Stimulated activated CD8-positive, alpha-beta memory T cell treated with anti-CD3 and anti-CD28 coated beads, Interleukin-7, amount 100 ng/mL, for 1 hour (primary cell): Measurements from ENCODE around the gene MSI1.

Source experiments
- DNase-seq, 2 donors: peaks; one replicate each; pipeline ENCODE4 v3.0.0-alpha.2; 2020; ENCODE audit warnings: low read depth in 2 of 2

Gene MSI1

DNA sequence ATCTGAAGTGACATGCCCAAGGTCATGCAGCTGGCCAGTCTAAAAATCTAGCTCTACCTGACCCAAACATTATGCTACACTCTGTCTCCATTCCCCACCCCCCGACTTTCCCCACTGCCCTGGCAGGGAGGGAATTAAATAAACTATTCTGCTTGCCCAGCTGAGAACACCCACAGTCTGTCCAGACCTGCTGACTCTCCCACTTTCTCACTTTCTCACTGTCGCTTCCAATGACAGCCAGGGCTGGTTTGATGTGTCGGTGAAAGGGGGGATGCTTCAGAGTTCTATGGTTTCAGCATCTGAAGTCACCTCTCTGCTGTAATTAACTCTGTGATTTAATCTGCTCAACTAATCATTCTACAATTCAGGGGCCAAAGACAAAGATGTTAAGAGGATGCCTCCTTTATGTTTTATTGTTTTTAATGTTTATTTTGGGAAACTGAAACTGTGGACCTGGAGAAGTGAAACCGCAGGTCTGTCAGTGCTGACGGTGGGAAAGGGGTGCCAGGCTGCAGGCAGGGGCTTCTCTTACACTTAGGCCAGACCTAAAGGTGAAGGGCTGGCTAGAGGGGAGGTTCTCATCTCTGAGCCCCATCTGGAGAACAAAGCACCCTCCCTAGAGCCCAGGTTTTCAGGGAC lies 8.1 kb upstream of the MSI1 start:
- DNase-seq: no peak

DNA sequence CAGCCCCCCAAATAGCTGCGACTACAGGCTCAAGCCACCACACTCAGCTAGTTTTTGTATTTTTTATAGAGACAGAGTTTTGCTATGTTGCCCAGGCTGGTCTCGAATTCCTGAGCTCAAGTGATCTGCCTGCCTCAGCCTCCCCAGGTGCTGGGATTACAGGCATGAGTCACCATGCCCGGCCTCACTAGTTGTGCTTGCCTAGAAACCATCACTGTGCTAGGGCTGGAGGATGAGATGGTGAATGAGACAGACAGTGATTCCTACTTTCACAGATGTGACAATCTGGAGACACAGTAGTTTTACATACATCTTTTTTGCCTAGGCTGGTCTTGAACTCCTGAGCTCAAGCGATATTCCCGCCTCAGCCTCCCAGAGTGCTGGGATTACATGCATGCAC lies 7.5 kb upstream of the MSI1 start:
- DNase-seq: no peak

DNA sequence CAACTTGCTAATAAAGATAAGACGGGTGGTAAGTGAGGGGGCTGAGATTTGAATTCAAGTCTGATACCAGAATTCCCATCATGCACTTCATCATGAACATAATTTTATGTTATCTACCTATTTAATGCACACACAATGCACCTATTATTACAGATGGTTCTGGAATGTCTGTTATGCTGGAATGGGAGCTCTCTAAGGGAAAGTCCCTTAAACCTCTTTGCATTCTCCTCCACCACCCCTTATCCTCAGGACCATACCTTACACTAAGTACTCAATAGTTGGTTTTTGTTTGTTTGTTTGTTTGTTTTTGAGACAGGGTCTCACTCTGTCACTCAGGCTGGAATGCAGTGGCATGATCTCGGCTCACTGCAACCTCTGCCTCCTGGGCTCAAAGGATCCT lies 7.0 kb upstream of the MSI1 start:
- no peak for DNase-seq

DNA sequence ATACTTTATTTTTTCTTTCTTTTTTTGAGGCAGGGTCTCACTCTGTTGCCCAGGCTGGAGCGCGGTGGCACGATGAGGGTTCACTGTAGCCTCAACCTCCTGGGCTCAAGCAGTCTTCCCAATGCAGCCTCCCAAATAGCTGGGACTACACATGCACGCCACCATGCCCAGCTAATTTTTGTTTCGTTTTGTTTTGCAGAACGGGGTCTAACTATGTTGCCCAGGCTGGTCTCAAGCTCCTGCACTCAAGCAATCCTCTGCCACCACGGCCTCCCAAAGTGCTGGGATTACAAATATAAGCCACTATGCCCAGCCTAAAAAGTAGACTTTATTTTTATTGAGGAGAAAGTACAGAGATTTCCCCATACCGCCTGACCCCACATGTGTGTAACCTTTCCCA lies 4.7 kb upstream of the MSI1 start:
- no peak for DNase-seq

DNA sequence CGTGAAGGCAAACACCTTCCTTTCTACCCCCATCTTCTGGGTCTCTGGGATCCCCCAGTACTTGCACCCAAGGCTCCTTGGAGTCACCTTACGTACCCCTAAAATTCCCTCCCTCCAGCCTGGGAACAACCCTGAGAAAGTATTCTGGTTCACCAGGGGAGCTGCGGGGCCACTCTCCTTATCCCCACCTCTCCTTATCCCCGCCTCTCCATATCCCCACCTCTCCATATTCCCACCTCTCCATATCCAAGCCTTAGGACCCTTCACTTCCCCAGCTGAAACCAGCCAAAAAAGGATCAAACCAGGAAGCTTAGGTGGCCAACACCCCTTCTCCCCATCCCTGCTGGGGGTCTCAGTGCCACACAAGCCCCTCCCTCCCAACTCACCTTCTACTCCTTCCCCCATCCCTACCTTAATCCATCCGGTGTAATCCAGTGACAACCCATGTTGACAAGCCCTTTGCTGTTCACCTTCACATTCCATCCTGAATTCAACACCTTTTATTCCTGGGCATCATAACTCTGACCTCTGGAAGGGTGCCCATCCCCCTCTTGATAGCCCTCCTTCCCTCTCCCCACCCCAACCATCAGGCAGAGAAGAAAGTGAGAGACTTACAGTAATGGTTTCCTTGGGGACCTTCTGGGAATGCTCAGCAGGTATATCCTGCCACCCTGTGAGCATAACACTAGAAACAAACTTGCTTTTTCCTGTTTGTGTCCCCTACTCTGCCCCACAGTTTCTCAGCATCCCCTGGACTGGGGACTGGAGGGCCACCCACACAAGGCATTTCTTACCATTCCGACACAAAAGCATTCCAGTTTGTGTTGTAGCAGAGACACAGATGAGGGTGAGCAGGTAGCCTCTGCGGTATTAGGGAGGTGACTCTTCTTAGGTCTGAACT lies 1.6 kb upstream of the MSI1 start:
- no peak for DNase-seq

DNA sequence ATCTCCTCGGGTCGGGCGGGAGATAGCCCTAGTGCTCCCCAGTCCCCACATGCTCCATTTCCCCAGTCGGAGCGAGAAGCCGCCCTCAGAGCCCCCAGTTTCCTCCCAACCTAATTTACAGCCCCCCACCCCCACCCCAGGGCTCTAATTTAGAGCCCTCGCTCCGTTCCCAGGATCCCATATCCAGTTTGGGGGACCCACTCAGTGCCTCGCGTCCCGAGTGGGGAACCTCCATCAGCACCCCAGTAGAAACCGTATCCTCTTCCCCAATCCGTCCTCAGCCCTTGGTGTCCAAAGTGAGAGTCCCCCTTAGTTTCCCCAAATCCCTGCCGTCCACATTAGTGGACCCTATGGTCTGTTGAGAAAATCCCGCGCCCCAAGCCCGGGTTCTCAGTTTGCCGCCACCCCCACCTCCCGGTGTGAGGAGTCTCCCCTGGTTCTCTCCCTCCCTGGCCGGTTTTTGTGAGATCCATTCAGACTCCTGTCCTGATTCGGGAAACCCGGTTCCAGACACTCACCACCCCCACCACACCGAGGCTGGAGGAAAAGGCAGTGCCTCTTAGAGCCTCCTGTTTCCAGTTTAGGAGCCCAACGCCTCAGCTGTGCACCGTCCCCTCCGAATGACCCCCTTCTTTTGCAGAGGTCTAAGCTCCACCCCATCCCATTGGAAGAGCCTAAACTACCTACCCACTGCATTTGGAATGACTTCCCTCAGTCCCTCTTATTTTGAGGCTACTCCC lies 809 bp upstream of the MSI1 start:
- DNase-seq: no peak

DNA sequence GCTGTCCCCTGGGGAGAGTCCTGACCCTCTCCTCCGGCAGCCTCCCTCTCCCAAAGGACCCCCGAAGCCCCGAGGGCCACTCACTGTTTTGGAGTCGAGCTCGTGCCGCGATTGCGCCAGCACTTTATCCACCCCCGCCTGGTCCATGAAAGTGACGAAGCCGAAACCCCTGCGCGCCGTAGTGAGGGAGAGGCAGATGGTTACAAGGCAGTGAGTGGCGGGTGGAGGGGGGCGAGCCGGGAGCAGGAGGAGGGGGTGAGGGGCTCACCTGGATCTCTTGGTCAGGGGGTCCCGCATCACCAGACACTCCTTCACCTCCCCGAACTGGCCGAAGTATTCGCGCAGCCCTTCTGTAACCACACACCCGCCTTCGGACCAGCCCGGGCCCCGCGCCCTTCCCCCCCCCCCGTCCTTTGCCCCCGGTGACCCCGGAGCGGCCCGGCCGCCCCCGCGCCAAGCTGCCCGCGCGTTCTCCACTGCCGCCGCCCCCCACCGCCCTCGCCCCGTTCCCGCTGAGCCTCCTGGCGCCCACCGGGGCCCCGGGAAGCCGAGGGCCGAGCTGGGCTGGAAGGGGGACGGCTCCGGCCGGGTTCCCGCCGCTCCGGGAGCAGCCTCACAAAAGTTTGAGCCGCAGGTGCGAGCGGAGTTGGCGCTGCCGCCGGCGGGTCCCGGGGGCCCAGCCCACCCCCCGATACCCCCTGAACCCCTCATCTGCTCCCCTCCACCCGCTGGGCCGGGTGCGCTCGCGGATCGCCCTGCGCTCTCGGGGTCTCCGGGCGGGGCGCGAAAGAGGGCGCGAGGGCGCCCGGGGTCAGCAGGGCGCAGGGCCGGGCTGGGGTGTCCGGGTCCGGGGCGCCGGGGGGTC lies 808 bp downstream of the MSI1 start:
- no peak for DNase-seq

DNA sequence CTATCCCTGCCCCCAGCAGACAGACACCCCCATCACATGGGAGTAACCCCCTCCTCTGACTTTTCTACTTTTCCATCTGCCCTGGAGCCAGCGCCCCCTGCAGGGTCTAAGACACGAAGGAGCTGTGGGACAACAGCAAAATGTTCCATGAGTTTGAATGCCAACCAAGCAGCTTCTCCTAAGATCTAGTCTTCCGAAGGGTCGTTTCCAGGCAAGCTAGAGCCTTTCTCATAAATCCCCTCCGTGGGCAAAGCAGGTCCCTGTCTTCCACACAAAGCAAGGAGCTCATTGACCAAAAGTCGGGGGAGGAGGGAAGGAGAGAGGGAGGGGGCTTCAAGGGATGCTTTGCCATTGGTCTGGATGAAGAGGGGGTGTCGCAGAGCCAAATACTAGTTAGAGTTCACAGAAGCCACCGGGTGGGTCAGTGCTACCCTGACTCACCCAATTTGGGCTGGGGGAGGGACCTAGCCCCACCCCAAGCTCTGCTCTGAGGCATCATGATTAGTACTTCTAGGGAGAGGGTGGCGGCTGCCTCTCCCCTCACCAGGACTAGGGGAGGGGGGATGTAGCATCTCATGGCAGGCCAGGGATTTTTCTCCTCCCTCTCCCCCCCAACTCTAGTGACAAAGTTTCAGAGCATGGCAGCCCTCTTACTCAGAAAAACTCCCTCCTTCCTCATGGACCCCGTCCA lies 1.6 kb downstream of the MSI1 start:
- DNase-seq: no peak

DNA sequence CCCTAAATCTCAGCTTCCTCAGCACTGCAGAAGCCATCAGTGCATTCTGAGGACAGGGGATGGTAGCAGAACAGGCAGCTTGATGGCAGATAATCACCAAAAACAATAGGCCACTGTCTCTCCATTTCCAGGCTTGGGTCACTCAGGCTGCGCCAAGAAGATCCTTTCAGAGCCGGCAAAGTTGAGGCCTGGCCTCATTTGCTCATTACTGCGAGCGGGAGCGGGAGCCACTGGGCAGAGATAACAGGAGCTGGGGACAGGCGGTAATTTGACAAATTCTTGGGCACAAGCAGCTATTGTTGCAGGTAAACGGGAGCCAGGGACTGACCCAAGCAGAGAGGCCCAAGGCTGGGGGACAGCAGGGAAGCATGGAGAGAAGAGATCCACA lies 2.1 kb downstream of the MSI1 start:
- DNase-seq: no peak

DNA sequence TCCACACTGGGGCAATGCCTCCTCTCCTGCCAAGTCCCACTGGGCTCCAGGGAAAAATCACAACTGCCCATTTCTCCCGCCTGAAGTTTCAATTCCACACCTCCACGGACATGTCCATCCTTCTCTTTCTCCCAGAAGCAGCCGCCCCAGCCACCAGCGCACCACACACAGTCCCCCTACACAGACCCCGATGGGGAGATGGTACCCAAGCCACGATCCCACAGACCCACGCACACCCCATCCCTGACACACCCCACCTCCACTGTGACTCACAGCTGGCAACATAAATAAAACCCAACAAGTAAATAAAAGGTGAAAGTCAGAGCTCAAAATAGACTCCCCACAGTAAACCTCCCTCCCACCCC lies 2.6 kb downstream of the MSI1 start:
- DNase-seq: no peak

DNA sequence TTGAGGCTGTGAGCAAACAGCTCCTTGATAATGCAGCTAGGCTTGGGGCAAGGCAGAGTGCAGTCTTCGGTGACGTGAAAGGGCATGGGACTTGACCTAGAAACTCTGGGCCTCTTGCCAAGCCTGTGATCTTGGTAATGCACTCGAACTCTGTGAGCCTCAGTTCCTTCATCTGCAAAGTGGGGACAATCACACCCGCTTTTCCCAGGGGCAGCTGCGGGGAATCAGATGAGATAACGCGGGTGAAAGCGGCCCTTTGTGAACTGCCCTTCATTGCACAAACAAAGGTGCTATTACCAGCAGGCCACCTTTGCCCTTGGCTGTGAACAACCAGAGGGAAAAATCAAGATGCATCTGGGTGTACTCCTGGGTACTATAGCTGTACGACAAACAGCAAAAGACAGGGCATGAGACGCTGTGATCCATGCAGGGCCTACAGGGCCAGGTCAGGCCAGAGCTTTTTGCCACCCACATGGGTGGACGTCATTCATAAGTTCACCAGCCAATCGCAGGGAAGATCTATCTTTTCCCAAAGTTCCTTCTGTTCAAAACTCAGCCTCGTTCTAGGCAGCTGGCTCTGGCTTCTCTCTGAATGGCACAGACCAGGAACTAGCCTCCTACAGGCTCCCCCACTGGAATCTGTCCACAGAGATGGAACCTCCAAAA lies 3.2 kb downstream of the MSI1 start:
- no peak for DNase-seq

DNA sequence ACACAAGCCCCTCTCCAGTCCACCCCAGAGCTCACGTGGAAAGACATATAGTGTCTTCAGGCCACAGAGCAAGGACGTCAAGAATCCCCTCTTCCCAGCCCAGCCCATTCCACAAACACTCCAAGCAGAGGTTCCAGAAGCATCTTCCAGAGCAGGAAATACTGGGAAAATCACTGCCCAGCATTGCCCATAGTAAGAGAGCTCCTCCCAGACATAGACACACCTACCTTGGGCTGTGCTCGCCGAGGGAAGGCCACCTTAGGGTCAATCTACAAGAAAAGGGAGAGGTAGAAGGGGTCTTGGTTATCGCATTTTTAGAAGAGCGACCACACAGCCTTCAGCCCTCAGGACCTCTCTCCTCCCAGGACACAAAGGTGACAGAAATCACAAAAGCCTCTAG lies 4.5 kb downstream of the MSI1 start:
- no peak for DNase-seq

DNA sequence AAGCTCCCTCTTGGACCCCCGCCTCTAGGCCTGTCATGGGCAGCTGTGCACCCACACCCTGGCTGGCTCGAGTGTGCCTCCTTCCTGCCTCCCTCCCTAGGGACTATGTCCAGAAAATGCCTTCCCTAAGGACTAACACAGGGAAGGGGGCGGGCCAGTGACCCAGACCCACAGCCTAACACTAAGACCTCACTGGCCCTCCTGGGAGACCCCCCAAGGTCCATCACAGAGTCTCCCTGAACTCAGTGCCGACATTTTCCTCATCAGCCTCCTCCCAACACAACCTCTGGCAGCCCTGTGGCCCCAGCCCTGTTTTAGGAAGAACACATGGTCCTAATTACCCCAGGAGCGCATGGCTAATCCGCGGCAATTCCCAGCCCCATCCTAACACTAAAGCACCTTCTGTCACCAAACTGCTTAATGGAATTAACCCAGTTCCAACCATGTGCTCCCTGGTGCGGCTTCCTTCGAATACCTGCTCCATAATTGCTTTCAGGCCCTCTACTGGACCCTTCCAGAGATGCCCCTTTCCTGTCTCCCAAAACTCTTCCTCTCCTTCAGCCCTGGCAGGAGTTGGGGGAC lies 5.6 kb downstream of the MSI1 start:
- DNase-seq: no peak

DNA sequence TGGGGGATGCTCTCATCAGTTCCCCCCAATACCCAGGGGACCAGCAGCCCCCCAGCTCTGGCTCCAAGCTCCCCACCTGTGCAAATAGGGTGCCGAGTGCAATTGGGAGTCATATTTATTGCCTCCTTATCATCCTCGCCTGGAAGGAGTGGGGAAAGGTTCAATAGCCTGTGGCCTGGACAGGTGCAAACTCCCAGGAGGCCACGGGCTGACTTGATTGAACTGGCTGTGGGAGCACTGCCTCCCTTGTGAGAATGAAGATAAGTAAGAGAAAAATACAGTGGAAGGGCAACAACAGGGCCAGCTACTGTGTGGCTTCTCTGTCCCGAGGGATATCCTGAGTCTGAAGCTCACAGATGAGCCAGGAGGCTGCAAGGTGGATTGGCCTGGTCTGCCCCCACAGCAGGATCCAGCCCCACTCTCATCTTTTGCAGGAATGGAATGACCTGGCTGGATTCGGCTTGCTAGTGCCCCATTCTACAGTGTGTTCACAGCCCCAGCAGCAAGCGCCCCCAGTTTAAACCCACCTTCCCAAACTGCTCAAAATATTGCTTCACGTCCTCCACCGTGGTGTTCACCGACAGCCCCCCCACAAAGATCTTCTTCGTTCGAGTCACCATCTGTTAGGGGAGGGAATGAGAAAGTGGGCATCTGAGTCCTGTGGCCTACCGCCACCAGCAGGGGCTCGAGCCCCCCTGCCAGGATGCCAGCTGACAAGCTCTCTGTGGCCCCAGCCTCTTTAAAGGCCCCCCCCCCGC lies 6.3 kb downstream of the MSI1 start:
- DNase-seq: no peak

DNA sequence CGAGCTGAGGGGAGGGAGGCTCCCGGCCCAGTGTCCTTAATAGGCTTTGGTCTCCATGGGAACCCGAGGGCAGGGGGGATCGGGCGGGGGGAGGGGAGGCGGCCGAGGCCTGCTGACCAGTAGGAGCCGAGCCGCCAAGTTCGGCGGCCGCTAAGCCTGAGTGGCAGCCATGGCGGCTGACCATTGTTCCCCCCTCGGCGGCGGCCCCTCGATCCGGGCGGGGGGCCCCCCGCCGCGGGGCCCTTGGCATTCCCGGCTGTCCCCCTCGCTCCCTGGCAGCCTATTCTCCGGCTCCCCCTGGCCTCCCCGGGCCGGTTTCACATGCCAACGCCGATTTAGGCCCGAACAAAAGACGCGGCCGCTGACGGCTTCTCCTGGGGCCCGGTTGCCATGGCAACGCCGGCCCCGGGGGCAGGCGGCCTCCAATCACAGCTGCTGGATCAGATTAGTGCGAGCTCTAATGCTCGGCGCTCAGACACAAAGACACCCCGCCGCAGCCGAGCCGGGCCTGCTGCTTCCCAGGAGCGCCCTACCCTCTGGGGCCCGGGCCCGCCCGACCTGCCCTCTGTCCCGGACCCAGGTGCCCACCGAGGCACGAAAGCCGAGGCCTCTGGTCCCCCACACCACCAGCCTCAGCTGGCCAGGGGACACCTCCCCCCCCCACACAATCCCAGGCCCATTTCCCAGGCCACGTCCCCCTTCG lies 7.3 kb downstream of the MSI1 start:
- DNase-seq: no peak

DNA sequence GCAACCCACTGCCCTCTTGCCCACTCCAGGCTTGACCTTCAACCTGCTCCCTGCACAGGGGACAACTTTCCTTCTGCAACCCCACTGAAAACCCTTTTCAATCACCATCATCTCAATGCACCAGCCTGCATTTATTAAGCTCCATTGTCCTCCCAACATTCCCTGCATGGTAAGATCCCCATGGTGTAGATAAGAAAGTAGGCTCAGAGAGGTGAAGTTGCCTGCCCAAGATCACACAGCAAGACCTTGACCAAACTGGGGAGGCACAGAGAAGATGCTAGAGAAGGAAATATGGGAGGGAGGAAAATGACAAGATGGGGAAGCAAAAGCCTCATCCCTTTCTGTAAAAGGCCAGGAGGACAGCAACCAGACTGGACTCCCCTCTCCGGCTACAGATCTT lies 9.8 kb downstream of the MSI1 start:
- DNase-seq: no peak

DNA sequence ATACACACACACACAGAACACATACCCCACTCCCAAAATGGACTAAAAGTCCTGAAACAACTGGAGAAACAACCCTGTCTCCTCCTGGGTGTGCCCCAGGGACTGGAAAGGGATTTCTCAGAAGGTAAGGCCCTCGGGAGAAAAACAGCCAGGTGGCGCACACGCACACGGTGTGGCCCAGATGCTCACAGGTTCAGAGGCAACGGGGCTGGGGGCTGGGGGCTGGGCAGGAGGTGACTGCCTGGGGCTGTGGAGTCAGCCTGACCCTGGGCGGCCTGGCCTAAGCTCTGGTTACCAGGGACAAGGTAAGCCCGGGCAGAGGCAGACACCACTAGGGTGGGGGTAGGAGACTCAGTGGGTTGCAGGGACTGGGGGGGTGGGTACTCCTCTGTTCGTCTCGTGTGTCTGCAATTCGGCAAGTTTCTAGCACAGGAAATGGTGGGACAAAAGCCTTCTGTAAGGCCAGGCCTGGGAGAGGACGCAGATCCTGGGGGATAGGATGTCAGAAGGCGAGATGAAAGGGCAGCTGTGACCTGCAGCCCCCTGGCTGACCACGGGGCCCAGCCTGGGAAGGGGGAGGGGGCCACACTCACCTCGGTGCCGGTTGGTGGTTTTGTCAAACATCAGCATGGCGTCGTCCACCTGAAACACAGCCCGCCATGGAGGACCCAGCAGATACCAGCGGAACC lies 10.4 kb downstream of the MSI1 start:
- no peak for DNase-seq

DNA sequence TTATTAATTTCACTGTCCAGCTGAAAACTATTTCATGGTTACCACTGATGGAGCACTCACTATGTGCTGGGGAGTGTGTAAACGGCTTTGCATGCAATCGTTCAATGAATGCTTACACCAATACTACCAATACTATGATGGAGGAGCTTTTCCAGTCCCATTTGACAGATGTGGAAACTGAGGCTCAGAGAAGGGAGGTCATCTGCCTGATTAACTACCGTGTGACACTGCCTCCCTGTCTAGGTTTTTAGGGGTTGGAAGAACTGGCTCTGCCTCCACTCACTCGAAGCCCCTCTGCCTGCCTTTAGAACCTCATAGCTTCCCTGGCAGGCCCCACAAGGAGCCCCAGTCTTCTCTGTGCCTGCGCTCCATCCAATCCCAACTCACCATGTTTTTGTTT lies 11.9 kb downstream of the MSI1 start:
- DNase-seq: no peak
